Esophagus squamous epithelium (tissue), 5 donors: ENCODE data around the gene AZIN2. TPM values are rescaled to one million over a fixed set of nuclear protein-coding genes. Genes with fewer than 3 reads are reported as not detected.

Source experiments
- DNase-seq: peaks from one replicate; lab custom pipeline; 2025; lab: John Stamatoyannopoulos, UW
- H3K27ac ChIP-seq, 4 donors: fragments of 200-600 bp; sonication (generic); one replicate each; pipeline ENCODE4 v1.5.1; 2016 to 2019; ENCODE audit warnings: mild to moderate bottlenecking in 1 of 4
- H3K27me3 ChIP-seq, 4 donors: fragments of 200-600 bp; sonication (generic); 1 replicate in 3 of 4; 2 replicates in 1 of 4; pipeline versions ENCODE4 v1.5.1 to v1.6.0; 2017 to 2021; ENCODE audit warnings: antibody characterized with exemption in 1 of 4
- H3K36me3 ChIP-seq, 3 donors: fragments of 200-600 bp; sonication (generic); one replicate each; pipeline ENCODE4 v1.5.1; 2016 to 2019
- H3K4me1 ChIP-seq, 3 donors: fragments of 200-600 bp; sonication (generic); one replicate each; pipeline ENCODE4 v1.5.1; 2017 to 2019
- H3K4me3 ChIP-seq, 4 donors: fragments of 200-600 bp; sonication (generic); 1 replicate in 3 of 4; 2 replicates in 1 of 4; pipeline ENCODE4 v1.5.1; 2016 to 2019; ENCODE audit warnings: mild to moderate bottlenecking in 2 of 4, moderate library complexity in 1 of 4
- H3K9me3 ChIP-seq, 3 donors: fragments of 200-600 bp; sonication (generic); one replicate each; pipeline ENCODE4 v1.5.1; 2016 to 2019
- POLR2A ChIP-seq, 4 donors: fragments of 450-650 bp; IDR thresholded peaks; one replicate each; pipeline ENCODE4 v1.6.1; 2017; ENCODE audit warnings: antibody characterized with exemption in 4 of 4, mild to moderate bottlenecking in 4 of 4, moderate library complexity in 3 of 4
- WGBS, 2 donors: methylation state at CpG; one replicate each; pipeline ENCODE4 v1.1.5; 2018; 5-methylcytosine and 5-hydroxymethylcytosine counted together
- intact Hi-C: fragments of 100-400 bp; cut with DNase I; formaldehyde crosslinking; loops from one replicate; pipeline ENCODE4 v1.15.0; 2022
- total RNA-seq, 4 donors: library from RNA; depleted of rRNA; stranded (reverse); fragments of >200 nt; gene quantifications; one replicate each; pipeline ENCODE4 v1.1.0, GENCODE V29; 2016
- TF ChIP-seq, protein P1 (sequence below), 6 experiments: fragments of 450-650 bp in 4 of 6; fragments of 200-600 bp in 2 of 6; sonication (generic) in 2 of 6; IDR thresholded peaks; one replicate each; pipeline ENCODE4 v1.5.1; 2016 to 2019; ENCODE audit warnings: antibody characterized with exemption in 6 of 6, mild to moderate bottlenecking in 4 of 6, moderate library complexity in 4 of 6
- donor health status: DM: yes; HTN: yes; CAD: no.

Gene AZIN2
- total RNA-seq, 4 donors from 2014 or later: 0.27 to 1.5 (median 0.61) TPM

GRCh38 chr1:33159577-33159976 lies 78.6 kb downstream of the AZIN2 start:
- Histone ChIP-seq H3K27ac (no peak overlapping the region), H3K4me1 (peaks cover 0 to 20% (median 0%) of the 10 kb centered on the region in 3 donors), H3K36me3 (peaks cover 3 to 44% (median 6%) of the 10 kb centered on the region in 3 donors), H3K4me3 (no peak overlapping the region), H3K27me3 (no peaks in the 10 kb centered on the region), H3K9me3 (no peaks in the 10 kb centered on the region)
- intact Hi-C loops: no loop called here
- no peak for DNase-seq
- 80 to 97% methylated on average over 1 to 16 of the region's 26 CpGs for WGBS, 2 donors
- TF ChIP-seq, protein P1, sequence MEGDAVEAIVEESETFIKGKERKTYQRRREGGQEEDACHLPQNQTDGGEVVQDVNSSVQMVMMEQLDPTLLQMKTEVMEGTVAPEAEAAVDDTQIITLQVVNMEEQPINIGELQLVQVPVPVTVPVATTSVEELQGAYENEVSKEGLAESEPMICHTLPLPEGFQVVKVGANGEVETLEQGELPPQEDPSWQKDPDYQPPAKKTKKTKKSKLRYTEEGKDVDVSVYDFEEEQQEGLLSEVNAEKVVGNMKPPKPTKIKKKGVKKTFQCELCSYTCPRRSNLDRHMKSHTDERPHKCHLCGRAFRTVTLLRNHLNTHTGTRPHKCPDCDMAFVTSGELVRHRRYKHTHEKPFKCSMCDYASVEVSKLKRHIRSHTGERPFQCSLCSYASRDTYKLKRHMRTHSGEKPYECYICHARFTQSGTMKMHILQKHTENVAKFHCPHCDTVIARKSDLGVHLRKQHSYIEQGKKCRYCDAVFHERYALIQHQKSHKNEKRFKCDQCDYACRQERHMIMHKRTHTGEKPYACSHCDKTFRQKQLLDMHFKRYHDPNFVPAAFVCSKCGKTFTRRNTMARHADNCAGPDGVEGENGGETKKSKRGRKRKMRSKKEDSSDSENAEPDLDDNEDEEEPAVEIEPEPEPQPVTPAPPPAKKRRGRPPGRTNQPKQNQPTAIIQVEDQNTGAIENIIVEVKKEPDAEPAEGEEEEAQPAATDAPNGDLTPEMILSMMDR (IDR thresholded peaks at IDR 0.05): no peak
- TF ChIP-seq POLR2A (IDR thresholded peaks at IDR 0.05): no peak

DNA sequence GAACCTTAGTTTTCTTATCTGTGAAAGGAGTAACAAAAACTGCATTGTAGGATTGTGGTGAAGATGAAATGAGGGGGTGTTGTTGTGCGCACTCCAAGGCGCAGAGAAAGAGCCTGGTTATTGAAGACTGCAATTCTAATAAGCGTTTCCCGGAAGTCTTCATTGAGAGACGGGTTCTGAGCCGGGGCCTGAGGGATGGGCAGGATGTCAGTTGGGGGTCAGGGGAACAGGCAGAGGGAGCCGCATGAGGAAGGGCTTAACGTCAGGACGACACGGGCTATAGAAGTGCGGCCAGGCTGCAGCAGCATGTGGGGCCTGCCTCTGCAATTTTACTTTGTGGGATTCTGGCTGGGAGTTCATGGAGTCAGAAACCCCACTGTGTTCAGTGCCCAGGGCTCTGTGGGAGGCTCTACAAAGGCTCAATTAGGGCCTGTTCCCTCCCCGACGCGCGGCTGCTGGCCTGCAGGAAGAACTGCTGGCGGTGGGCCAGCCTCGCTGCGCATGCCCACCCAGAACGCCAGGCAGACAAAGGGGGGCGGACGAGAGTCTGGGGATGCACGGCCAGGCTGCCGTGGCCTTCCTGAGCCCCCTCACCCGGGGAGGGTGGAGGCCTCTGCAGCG lies 80.2 kb downstream of the AZIN2 start:
- Histone ChIP-seq H3K27ac (no peak overlapping the region), H3K27me3 (no peaks in the 10 kb centered on the region), H3K4me3 (no peak overlapping the region), H3K4me1 (peaks cover 0 to 15% (median 0%) of the 10 kb centered on the region in 3 donors), H3K9me3 (no peaks in the 10 kb centered on the region), H3K36me3 (peaks cover 3 to 57% (median 6%) of the 10 kb centered on the region in 3 donors)
- no peak for TF ChIP-seq POLR2A (IDR thresholded peaks at IDR 0.05)
- TF ChIP-seq, protein P1 (IDR thresholded peaks at IDR 0.05): no peak
- no peak for DNase-seq
- intact Hi-C loops: no loop called here
- 51 to 56% methylated on average over 12 to 19 of the region's 25 CpGs for WGBS, 2 donors

GRCh38 chr1:33162141-33162540 lies 81.2 kb downstream of the AZIN2 start:
- Histone ChIP-seq H3K27ac (no peak overlapping the region), H3K36me3 (peaks cover 3 to 61% (median 6%) of the 10 kb centered on the region in 3 donors), H3K4me1 (peaks cover 0 to 10% (median 0%) of the 10 kb centered on the region in 3 donors), H3K9me3 (no peaks in the 10 kb centered on the region), H3K27me3 (no peaks in the 10 kb centered on the region), H3K4me3 (no peak overlapping the region)
- WGBS, 2 donors: 89 to 100% methylated on average over 1 to 2 of the region's 2 CpGs
- intact Hi-C loops: no loop called here
- no peak for TF ChIP-seq POLR2A (IDR thresholded peaks at IDR 0.05)
- TF ChIP-seq, protein P1 (IDR thresholded peaks at IDR 0.05): no peak
- no peak for DNase-seq

GRCh38 chr1:33163621-33164519 lies 82.9 kb downstream of the AZIN2 start:
- Histone ChIP-seq H3K27me3 (no peaks in the 10 kb centered on the region), H3K4me3 (no peak overlapping the region), H3K9me3 (no peaks in the 10 kb centered on the region), H3K36me3 (peaks cover 0 to 59% (median 6%) of the 10 kb centered on the region in 3 donors), H3K4me1 (peaks cover 0 to 10% (median 0%) of the 10 kb centered on the region in 3 donors), H3K27ac (no peak overlapping the region)
- intact Hi-C loops: no loop called here
- 64 to 82% methylated on average over 7 to 9 of the region's 14 CpGs for WGBS, 2 donors
- DNase-seq: no peak
- TF ChIP-seq, protein P1 (IDR thresholded peaks at IDR 0.05): no peak
- TF ChIP-seq POLR2A (IDR thresholded peaks at IDR 0.05): no peak

GRCh38 chr1:33165209-33165608 lies 84.3 kb downstream of the AZIN2 start:
- no peak for DNase-seq
- WGBS, 2 donors: 83 to 93% methylated on average over 9 to 14 of the region's 21 CpGs
- Histone ChIP-seq H3K27me3 (no peaks in the 10 kb centered on the region), H3K4me1 (peaks cover 0 to 10% (median 0%) of the 10 kb centered on the region in 3 donors), H3K4me3 (no peak overlapping the region), H3K9me3 (no peaks in the 10 kb centered on the region), H3K27ac (no peak overlapping the region), H3K36me3 (peaks cover 0 to 51% (median 0%) of the 10 kb centered on the region in 3 donors)
- TF ChIP-seq POLR2A (IDR thresholded peaks at IDR 0.05): no peak
- TF ChIP-seq, protein P1 (IDR thresholded peaks at IDR 0.05): no peak
- intact Hi-C loops: no loop called here
